Astrocyte (in vitro differentiated cells and primary cell): ENCODE data around the gene WDR7.

Source experiments
- EZH2 ChIP-seq: IDR thresholded peaks from 2 replicates; pipeline ENCODE4 v1.6.1; 2012; ENCODE audit warnings: mild to moderate bottlenecking, low read length, inconsistent platforms; ENCODE audit not compliant: insufficient read depth
- TF ChIP-seq, protein P1 (sequence below): IDR thresholded peaks from 2 replicates; pipeline ENCODE4 v1.5.1; 2011; ENCODE audit warnings: low read depth, mild to moderate bottlenecking, inconsistent platforms, low read length, moderate library complexity; ENCODE audit not compliant: insufficient read depth

DNA sequence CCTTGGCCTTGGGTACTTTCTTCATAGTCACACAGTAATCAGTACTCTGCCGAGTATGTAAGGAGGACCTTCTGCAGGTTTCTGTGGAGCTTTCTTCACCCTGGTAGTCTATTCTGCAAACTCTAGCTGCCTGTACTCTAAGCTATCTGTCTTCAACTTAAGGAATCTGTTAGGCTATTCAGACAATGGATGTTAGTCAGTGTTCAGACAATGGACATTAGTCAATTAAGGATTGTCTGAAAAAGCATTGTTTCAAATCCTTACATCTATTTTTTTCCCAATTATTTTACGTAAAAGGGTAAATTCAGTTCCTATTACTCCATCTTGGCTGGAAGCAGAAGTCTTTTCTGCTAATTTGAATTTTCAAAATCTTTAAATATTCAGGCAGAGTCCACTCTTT lies 75.7 kb downstream of the WDR7 start:
- TF ChIP-seq, protein P1, sequence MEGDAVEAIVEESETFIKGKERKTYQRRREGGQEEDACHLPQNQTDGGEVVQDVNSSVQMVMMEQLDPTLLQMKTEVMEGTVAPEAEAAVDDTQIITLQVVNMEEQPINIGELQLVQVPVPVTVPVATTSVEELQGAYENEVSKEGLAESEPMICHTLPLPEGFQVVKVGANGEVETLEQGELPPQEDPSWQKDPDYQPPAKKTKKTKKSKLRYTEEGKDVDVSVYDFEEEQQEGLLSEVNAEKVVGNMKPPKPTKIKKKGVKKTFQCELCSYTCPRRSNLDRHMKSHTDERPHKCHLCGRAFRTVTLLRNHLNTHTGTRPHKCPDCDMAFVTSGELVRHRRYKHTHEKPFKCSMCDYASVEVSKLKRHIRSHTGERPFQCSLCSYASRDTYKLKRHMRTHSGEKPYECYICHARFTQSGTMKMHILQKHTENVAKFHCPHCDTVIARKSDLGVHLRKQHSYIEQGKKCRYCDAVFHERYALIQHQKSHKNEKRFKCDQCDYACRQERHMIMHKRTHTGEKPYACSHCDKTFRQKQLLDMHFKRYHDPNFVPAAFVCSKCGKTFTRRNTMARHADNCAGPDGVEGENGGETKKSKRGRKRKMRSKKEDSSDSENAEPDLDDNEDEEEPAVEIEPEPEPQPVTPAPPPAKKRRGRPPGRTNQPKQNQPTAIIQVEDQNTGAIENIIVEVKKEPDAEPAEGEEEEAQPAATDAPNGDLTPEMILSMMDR, result no peak
- TF ChIP-seq EZH2, result no peak
